ENCODE data around the gene DNAJC27. TPM values are rescaled to one million over a fixed set of nuclear protein-coding genes. Genes with fewer than 3 reads are reported as not detected.

The DNAJC27 gene
- total and polyA plus RNA-seq, 2 of the 13 experiments (the other 11 are each of a cell fraction or from before 2014, with no cell fraction given) = 3.1 to 3.7 TPM

DNA sequence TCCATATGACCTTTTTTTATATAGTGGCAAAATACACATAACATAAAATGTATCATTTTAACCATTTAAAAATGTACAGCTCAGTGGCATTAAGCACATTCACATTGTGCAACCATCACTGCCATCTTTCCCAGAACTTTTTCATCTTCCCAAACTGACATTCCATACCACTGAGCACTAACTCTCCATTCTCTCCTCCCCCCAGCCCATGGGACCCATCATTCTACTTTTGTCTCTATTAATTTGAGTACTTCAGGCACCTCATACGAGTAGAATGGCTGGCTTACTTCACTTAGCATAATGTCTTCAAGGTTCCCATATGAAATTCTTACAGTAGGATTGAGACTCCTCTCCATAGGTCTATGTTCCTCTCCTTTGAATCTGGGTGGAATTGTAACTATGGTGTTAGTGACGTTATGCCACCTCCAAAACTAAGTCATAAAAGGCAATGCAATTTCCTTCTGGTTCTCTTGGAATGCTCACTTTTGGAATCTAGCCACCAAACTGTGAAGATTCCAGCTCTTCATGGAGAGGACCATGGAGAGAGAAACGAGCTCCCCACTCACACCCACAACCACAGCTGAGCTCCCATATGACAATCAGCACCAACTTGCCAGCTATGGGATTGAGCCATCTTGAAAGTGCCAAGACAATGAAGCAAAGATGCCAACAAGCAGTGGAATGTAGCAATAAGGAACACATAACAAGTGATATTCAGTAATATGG, 9.8 kb upstream of the DNAJC27 start:
- Histone ChIP-seq H3K79me2 (ENCODE audit: insufficient read depth, low read length) (no peaks in the 10 kb centered on the region), H3K27me3 (ENCODE audit: control insufficient read depth in 1 of 2, insufficient read depth in 2 of 2, low read length in 2 of 2) (peaks cover 0 to 5% of the 10 kb centered on the region in 2 experiments; a peak in 2 of 5 replicates), H3K4me2 (ENCODE audit: low read depth, low read length) (no peak overlapping the region), H4K20me1 (ENCODE audit: insufficient read depth, low read length) (no peaks in the 10 kb centered on the region), H3K27ac (ENCODE audit: extremely low read length, insufficient read depth, low read length) (no peak overlapping the region), H2AFZ (ENCODE audit: low read length) (no peak overlapping the region), H3K36me3 (replicated peaks in 1 of 2; ENCODE audit: control insufficient read depth in 1 of 2, insufficient read depth in 2 of 2, low read length in 2 of 2) (no peaks in the 10 kb centered on the region), H3K4me1 (ENCODE audit: insufficient read depth, low read length) (peaks cover 38% of the 10 kb centered on the region), H3K9me3 (ENCODE audit: low read length) (no peaks in the 10 kb centered on the region), H3K4me3 (replicated peaks in 1 of 3; ENCODE audit: insufficient read depth in 1 of 3, low read depth in 2 of 3, low read length in 3 of 3) (no peak overlapping the region), H3K9ac (ENCODE audit: insufficient read depth, low read depth, low read length) (no peak overlapping the region)
- FAIRE-seq (no peak), DNase-seq (ENCODE audit: low spot score) (no peak), ATAC-seq (no peak)
- in situ Hi-C loops (cut with HindIII; ENCODE audit: extremely low pct_ligation_motif_present, low pct_unique_long_range_greater_than_20kb) (no loop called here), intact Hi-C loops (cut with micrococcal nuclease; ENCODE audit: unreplicated experiment) (loop anchor here (2.0 kb wide), 1 partner anchor 61 kb away; the partner anchor contains the start of gene EFR3B)
- ChIA-PET CTCF (ENCODE audit: low intra/inter-chr PET ratio, low total read pairs) (no interaction called here), POLR2A (interaction anchor here (0.7 kb wide), 1 partner anchor 14 kb away, joined by 5 read pairs; no protein-coding TSS in a partner anchor)
- 5% methylated on average over 3 of the region's 3 CpGs for WGBS (ENCODE audit: low lambda C conversion rate)
- no TSS peak for BruUV-seq (replicated peaks)
- TF ChIP-seq, protein P1, sequence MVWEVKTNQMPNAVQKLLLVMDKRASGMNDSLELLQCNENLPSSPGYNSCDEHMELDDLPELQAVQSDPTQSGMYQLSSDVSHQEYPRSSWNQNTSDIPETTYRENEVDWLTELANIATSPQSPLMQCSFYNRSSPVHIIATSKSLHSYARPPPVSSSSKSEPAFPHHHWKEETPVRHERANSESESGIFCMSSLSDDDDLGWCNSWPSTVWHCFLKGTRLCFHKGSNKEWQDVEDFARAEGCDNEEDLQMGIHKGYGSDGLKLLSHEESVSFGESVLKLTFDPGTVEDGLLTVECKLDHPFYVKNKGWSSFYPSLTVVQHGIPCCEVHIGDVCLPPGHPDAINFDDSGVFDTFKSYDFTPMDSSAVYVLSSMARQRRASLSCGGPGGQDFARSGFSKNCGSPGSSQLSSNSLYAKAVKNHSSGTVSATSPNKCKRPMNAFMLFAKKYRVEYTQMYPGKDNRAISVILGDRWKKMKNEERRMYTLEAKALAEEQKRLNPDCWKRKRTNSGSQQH (CRISPR knock-in tag; IDR thresholded peaks at IDR 0.05; ENCODE audit: low read depth) = no peak
- TF ChIP-seq NCOA1 (CRISPR knock-in tag; IDR thresholded peaks at IDR 0.05) (no peak), ETV6 (CRISPR knock-in tag; conservative IDR thresholded peaks at IDR 0.05) (no peak), ATF1 (CRISPR knock-in tag; IDR thresholded peaks at IDR 0.05) (no peak), TMF1 (CRISPR knock-in tag; IDR thresholded peaks at IDR 0.05; ENCODE audit: low read depth) (no peak), ZNF264 (CRISPR knock-in tag; IDR thresholded peaks at IDR 0.05) (no peak), ZNF34 (CRISPR knock-in tag; IDR thresholded peaks at IDR 0.05; ENCODE audit: borderline replicate concordance) (no peak), MZF1 (CRISPR knock-in tag; IDR thresholded peaks at IDR 0.05; ENCODE audit: borderline replicate concordance) (no peak), ZNF251 (CRISPR knock-in tag; IDR thresholded peaks at IDR 0.05) (no peak), ZKSCAN5 (CRISPR knock-in tag; IDR thresholded peaks at IDR 0.05) (no peak)
- TF ChIP-seq, protein P2, sequence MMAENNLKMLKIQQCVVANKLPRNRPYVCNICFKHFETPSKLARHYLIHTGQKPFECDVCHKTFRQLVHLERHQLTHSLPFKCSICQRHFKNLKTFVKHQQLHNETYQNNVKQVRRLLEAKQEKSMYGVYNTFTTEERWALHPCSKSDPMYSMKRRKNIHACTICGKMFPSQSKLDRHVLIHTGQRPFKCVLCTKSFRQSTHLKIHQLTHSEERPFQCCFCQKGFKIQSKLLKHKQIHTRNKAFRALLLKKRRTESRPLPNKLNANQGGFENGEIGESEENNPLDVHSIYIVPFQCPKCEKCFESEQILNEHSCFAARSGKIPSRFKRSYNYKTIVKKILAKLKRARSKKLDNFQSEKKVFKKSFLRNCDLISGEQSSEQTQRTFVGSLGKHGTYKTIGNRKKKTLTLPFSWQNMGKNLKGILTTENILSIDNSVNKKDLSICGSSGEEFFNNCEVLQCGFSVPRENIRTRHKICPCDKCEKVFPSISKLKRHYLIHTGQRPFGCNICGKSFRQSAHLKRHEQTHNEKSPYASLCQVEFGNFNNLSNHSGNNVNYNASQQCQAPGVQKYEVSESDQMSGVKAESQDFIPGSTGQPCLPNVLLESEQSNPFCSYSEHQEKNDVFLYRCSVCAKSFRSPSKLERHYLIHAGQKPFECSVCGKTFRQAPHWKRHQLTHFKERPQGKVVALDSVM (CRISPR knock-in tag; IDR thresholded peaks at IDR 0.05) = no peak
- TF ChIP-seq, protein P3, sequence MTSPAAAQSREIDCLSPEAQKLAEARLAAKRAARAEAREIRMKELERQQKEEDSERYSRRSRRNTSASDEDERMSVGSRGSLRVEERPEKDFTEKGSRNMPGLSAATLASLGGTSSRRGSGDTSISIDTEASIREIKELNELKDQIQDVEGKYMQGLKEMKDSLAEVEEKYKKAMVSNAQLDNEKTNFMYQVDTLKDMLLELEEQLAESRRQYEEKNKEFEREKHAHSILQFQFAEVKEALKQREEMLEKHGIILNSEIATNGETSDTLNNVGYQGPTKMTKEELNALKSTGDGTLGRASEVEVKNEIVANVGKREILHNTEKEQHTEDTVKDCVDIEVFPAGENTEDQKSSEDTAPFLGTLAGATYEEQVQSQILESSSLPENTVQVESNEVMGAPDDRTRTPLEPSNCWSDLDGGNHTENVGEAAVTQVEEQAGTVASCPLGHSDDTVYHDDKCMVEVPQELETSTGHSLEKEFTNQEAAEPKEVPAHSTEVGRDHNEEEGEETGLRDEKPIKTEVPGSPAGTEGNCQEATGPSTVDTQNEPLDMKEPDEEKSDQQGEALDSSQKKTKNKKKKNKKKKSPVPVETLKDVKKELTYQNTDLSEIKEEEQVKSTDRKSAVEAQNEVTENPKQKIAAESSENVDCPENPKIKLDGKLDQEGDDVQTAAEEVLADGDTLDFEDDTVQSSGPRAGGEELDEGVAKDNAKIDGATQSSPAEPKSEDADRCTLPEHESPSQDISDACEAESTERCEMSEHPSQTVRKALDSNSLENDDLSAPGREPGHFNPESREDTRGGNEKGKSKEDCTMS (CRISPR knock-in tag; conservative IDR thresholded peaks at IDR 0.05) = no peak
- TF ChIP-seq, protein P4, sequence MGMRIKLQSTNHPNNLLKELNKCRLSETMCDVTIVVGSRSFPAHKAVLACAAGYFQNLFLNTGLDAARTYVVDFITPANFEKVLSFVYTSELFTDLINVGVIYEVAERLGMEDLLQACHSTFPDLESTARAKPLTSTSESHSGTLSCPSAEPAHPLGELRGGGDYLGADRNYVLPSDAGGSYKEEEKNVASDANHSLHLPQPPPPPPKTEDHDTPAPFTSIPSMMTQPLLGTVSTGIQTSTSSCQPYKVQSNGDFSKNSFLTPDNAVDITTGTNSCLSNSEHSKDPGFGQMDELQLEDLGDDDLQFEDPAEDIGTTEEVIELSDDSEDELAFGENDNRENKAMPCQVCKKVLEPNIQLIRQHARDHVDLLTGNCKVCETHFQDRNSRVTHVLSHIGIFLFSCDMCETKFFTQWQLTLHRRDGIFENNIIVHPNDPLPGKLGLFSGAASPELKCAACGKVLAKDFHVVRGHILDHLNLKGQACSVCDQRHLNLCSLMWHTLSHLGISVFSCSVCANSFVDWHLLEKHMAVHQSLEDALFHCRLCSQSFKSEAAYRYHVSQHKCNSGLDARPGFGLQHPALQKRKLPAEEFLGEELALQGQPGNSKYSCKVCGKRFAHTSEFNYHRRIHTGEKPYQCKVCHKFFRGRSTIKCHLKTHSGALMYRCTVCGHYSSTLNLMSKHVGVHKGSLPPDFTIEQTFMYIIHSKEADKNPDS (CRISPR knock-in tag; IDR thresholded peaks at IDR 0.05) = no peak
